ENCODE data around the gene RIOK2. TPM values are rescaled to one million over a fixed set of nuclear protein-coding genes. Genes with fewer than 3 reads are reported as not detected.
"Not testable (repeated sequence)": the region's sequence is repeated elsewhere in the genome, so short reads cannot be mapped to it uniquely, and the experiment has no call there.

The RIOK2 gene
- total and polyA plus RNA-seq, 4 donors: 15.8 to 23.9 (median 19.1) TPM

- no peak for DNase-seq
- intact Hi-C loops (cut with DNase I): no loop called here
These were observed 25.7 kb upstream of the RIOK2 start for GRCh38 chr5:97208714-97209113.

GRCh38 chr5:97208184-97208713 is 25.2 kb upstream of the RIOK2 start:
- Histone ChIP-seq H3K4me1 (ENCODE audit: control insufficient read depth in 1 of 2, insufficient read depth in 2 of 2, low read length in 2 of 2) (no peaks in the 10 kb centered on the region), H3K27ac (ENCODE audit: low read depth in 1 of 2, low read length in 2 of 2) (no peak overlapping the region), H3K9me3 (ENCODE audit: control insufficient read depth, low read length) (no peaks in the 10 kb centered on the region), H3K36me3 (ENCODE audit: control insufficient read depth in 1 of 2, insufficient read depth in 2 of 2, low read length in 1 of 2) (no peaks in the 10 kb centered on the region), H3K27me3 (ENCODE audit: control insufficient read depth in 1 of 2, insufficient read depth in 2 of 2, low read length in 1 of 2) (no peaks in the 10 kb centered on the region), H3K4me3 (ENCODE audit: low read length in 2 of 2) (no peak overlapping the region)
- DNase-seq: no peak
- no peak for ATAC-seq (ENCODE audit: low FRiP score)
- intact Hi-C loops (cut with DNase I): no loop called here
- 90 to 94% methylated on average over 6 of the region's 6 CpGs for WGBS, 2 donors

More at GRCh38 chr5:97208714-97209113, 25.7 kb upstream of the RIOK2 start:
- Histone ChIP-seq H3K36me3 (ENCODE audit: control insufficient read depth in 1 of 2, insufficient read depth in 2 of 2, low read length in 1 of 2) (no peaks in the 10 kb centered on the region), H3K9me3 (ENCODE audit: control insufficient read depth, low read length) (no peaks in the 10 kb centered on the region), H3K4me1 (ENCODE audit: control insufficient read depth in 1 of 2, insufficient read depth in 2 of 2, low read length in 2 of 2) (no peaks in the 10 kb centered on the region), H3K4me3 (ENCODE audit: low read length in 2 of 2) (no peak overlapping the region), H3K27me3 (ENCODE audit: control insufficient read depth in 1 of 2, insufficient read depth in 2 of 2, low read length in 1 of 2) (no peaks in the 10 kb centered on the region), H3K27ac (ENCODE audit: low read depth in 1 of 2, low read length in 2 of 2) (no peak overlapping the region)
- ATAC-seq (ENCODE audit: low FRiP score): no peak
- WGBS, 2 donors: 70% methylated on average over 2 of the region's 2 CpGs

GRCh38 chr5:97194366-97194765 is 11.3 kb upstream of the RIOK2 start:
- no peaks in the 10 kb centered on the region for H3K4me1 ChIP-seq (ENCODE audit: control insufficient read depth in 1 of 2, insufficient read depth in 2 of 2, low read length in 2 of 2)
- no peaks in the 10 kb centered on the region for H3K27me3 ChIP-seq (ENCODE audit: control insufficient read depth in 1 of 2, insufficient read depth in 2 of 2, low read length in 1 of 2)
- no peak overlapping the region for H3K4me3 ChIP-seq (ENCODE audit: low read length in 2 of 2)
- H3K9me3 ChIP-seq (ENCODE audit: control insufficient read depth, low read length): no peaks in the 10 kb centered on the region
- 41 to 47% methylated on average over 2 of the region's 2 CpGs for WGBS, 2 donors
- no peak for ATAC-seq (ENCODE audit: low FRiP score)
- intact Hi-C loops (cut with DNase I): no loop called here
- no peak for DNase-seq
- H3K36me3 ChIP-seq (ENCODE audit: control insufficient read depth in 1 of 2, insufficient read depth in 2 of 2, low read length in 1 of 2): no peaks in the 10 kb centered on the region
- no peak overlapping the region for H3K27ac ChIP-seq (ENCODE audit: low read depth in 1 of 2, low read length in 2 of 2)

GRCh38 chr5:97193355-97193688 is 10.3 kb upstream of the RIOK2 start:
- H3K27me3 ChIP-seq (ENCODE audit: control insufficient read depth in 1 of 2, insufficient read depth in 2 of 2, low read length in 1 of 2): no peaks in the 10 kb centered on the region
- DNase-seq (no peak), ATAC-seq (ENCODE audit: low FRiP score) (no peak)
- WGBS, 2 donors: 42 to 45% methylated on average over 4 of the region's 4 CpGs
- no peaks in the 10 kb centered on the region for H3K9me3 ChIP-seq (ENCODE audit: control insufficient read depth, low read length)
- H3K4me1 ChIP-seq (ENCODE audit: control insufficient read depth in 1 of 2, insufficient read depth in 2 of 2, low read length in 2 of 2): no peaks in the 10 kb centered on the region
- intact Hi-C loops (cut with DNase I): no loop called here
- H3K36me3 ChIP-seq (ENCODE audit: control insufficient read depth in 1 of 2, insufficient read depth in 2 of 2, low read length in 1 of 2): no peaks in the 10 kb centered on the region
- H3K4me3 ChIP-seq (ENCODE audit: low read length in 2 of 2): no peak overlapping the region
- no peak overlapping the region for H3K27ac ChIP-seq (ENCODE audit: low read depth in 1 of 2, low read length in 2 of 2)

- no peaks in the 10 kb centered on the region for H3K4me1 ChIP-seq (ENCODE audit: control insufficient read depth in 1 of 2, insufficient read depth in 2 of 2, low read length in 2 of 2)
- ATAC-seq (ENCODE audit: low FRiP score): no peak
- no peaks in the 10 kb centered on the region for H3K27me3 ChIP-seq (ENCODE audit: control insufficient read depth in 1 of 2, insufficient read depth in 2 of 2, low read length in 1 of 2)
- intact Hi-C loops (cut with DNase I): no loop called here
- H3K27ac ChIP-seq (ENCODE audit: low read depth in 1 of 2, low read length in 2 of 2): no peak overlapping the region
- H3K36me3 ChIP-seq (ENCODE audit: control insufficient read depth in 1 of 2, insufficient read depth in 2 of 2, low read length in 1 of 2): no peaks in the 10 kb centered on the region
- no peak overlapping the region for H3K4me3 ChIP-seq (ENCODE audit: low read length in 2 of 2)
- WGBS, 2 donors: 28 to 40% methylated on average over 5 of the region's 5 CpGs
- H3K9me3 ChIP-seq (ENCODE audit: control insufficient read depth, low read length): no peaks in the 10 kb centered on the region
- no peak for DNase-seq
These were observed 9.7 kb upstream of the RIOK2 start for GRCh38 chr5:97192580-97193354.

- Histone ChIP-seq H3K36me3 (ENCODE audit: control insufficient read depth in 1 of 2, insufficient read depth in 2 of 2, low read length in 1 of 2) (no peaks in the 10 kb centered on the region), H3K27me3 (ENCODE audit: control insufficient read depth in 1 of 2, insufficient read depth in 2 of 2, low read length in 1 of 2) (no peaks in the 10 kb centered on the region), H3K27ac (ENCODE audit: low read depth in 1 of 2, low read length in 2 of 2) (no peak overlapping the region), H3K4me1 (ENCODE audit: control insufficient read depth in 1 of 2, insufficient read depth in 2 of 2, low read length in 2 of 2) (no peaks in the 10 kb centered on the region), H3K4me3 (ENCODE audit: low read length in 2 of 2) (no peak overlapping the region), H3K9me3 (ENCODE audit: control insufficient read depth, low read length) (no peaks in the 10 kb centered on the region)
- 77 to 80% methylated on average over 2 of the region's 2 CpGs for WGBS, 2 donors
- intact Hi-C loops (cut with DNase I): no loop called here
- DNase-seq (no peak), ATAC-seq (ENCODE audit: low FRiP score) (no peak)
These were observed 8.8 kb upstream of the RIOK2 start for GRCh38 chr5:97191893-97192292.

- H3K4me3 ChIP-seq (ENCODE audit: low read length in 2 of 2); H3K27me3 ChIP-seq (ENCODE audit: control insufficient read depth in 1 of 2, insufficient read depth in 2 of 2, low read length in 1 of 2); H3K36me3 ChIP-seq (ENCODE audit: control insufficient read depth in 1 of 2, insufficient read depth in 2 of 2, low read length in 1 of 2); H3K27ac ChIP-seq (ENCODE audit: low read depth in 1 of 2, low read length in 2 of 2); H3K4me1 ChIP-seq (ENCODE audit: control insufficient read depth in 1 of 2, insufficient read depth in 2 of 2, low read length in 2 of 2); DNase-seq; H3K9me3 ChIP-seq (ENCODE audit: control insufficient read depth, low read length); intact Hi-C loops (cut with DNase I); ATAC-seq (ENCODE audit: low FRiP score): not testable (repeated sequence)
- WGBS, 2 donors: 83 to 86% methylated on average over 1 of the region's 1 CpG
These were observed 6.5 kb upstream of the RIOK2 start for GRCh38 chr5:97189523-97189922.

- Histone ChIP-seq H3K4me3 (ENCODE audit: low read length in 2 of 2) (peak overlapping the region; percentile 66 to 97), H3K36me3 (ENCODE audit: control insufficient read depth in 1 of 2, insufficient read depth in 2 of 2, low read length in 1 of 2) (no peaks in the 10 kb centered on the region), H3K27ac (ENCODE audit: low read depth in 1 of 2, low read length in 2 of 2) (peak overlapping the region in 1 of 2 donors; percentile 42), H3K9me3 (ENCODE audit: control insufficient read depth, low read length) (no peaks in the 10 kb centered on the region), H3K4me1 (ENCODE audit: control insufficient read depth in 1 of 2, insufficient read depth in 2 of 2, low read length in 2 of 2) (peaks cover 0 to 7% of the 10 kb centered on the region in 2 donors), H3K27me3 (ENCODE audit: control insufficient read depth in 1 of 2, insufficient read depth in 2 of 2, low read length in 1 of 2) (no peaks in the 10 kb centered on the region)
- DNase-seq (no peak), ATAC-seq (ENCODE audit: low FRiP score) (no peak)
- intact Hi-C loops (cut with DNase I): no loop called here
- WGBS, 2 donors: 35 to 44% methylated on average over 6 of the region's 6 CpGs
These were observed 825 bp upstream of the RIOK2 start for GRCh38 chr5:97183930-97184213.

GRCh38 chr5:97182571-97183099 is 412 bp downstream of the RIOK2 start:
- Histone ChIP-seq H3K27ac (ENCODE audit: low read depth in 1 of 2, low read length in 2 of 2) (peak overlapping the region; percentile 22 to 94), H3K4me3 (ENCODE audit: low read length in 2 of 2) (peak overlapping the region; percentile 97 to 100), H3K4me1 (ENCODE audit: control insufficient read depth in 1 of 2, insufficient read depth in 2 of 2, low read length in 2 of 2) (peaks cover 0 to 7% of the 10 kb centered on the region in 2 donors), H3K36me3 (ENCODE audit: control insufficient read depth in 1 of 2, insufficient read depth in 2 of 2, low read length in 1 of 2) (peaks cover 2 to 6% of the 10 kb centered on the region in 2 donors), H3K27me3 (ENCODE audit: control insufficient read depth in 1 of 2, insufficient read depth in 2 of 2, low read length in 1 of 2) (no peaks in the 10 kb centered on the region), H3K9me3 (ENCODE audit: control insufficient read depth, low read length) (no peaks in the 10 kb centered on the region)
- 0% methylated on average over 12 of the region's 12 CpGs for WGBS, 2 donors
- intact Hi-C loops (cut with DNase I): no loop called here
- no peak for ATAC-seq (ENCODE audit: low FRiP score)
- no peak for DNase-seq

All from aorta (tissue), 5 donors.